ENCODE results near the gene CPAMD8. TPM values are rescaled to one million over a fixed set of nuclear protein-coding genes. Genes with fewer than 3 reads are reported as not detected.
A peak's percentile ranks its signal among the peaks of the same experiment; 100 is the strongest.

The CPAMD8 gene
- total and polyA plus RNA-seq, 2 of the 8 experiments (the other 6 are each of a cell fraction or from before 2014, with no cell fraction given), result 6.1 to 9.2 TPM

DNA sequence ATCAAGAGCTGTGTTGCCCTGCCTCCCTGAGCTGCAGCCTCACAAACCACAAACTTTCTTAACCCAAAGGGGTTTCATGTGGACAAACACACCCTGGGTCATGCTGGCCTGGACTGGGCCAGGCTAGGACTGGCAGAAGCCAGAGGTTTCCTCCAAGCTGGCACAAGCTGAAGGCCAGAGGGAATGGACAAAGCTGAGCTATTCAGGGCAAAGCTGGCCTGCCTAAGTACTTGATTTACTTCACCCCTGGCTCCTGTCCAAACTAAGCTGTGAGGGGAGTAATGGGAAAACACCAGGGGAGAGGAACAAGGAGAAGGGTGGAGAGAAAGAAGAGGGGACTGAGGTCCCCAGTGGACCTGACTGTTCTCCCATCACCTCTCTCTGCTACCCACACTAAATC, 6.2 kb downstream of the CPAMD8 start:
- DNase-seq (ENCODE audit: low read depth in 1 of 2, low spot score in 2 of 2), result no peak
- POLR2A ChIA-PET (ENCODE audit: partially characterized antibody), result interaction anchor here (0.6 kb wide), 1 partner anchor 274 kb away, joined by 3 read pairs; no protein-coding TSS in a partner anchor
- H3K27me3 ChIP-seq (replicated peaks in 1 of 4; ENCODE audit: control insufficient read depth in 3 of 4, extremely low read depth in 1 of 4, insufficient read depth in 3 of 4, low read length in 3 of 4), result peaks cover 0 to 1% (median under 1%) of the 10 kb centered on the region in 4 experiments; a peak in 2 of 7 replicates

More for the DNA sequence above, 6.2 kb downstream of the CPAMD8 start:
- H3K14ac ChIP-seq (ENCODE audit: insufficient read length), result no peak overlapping the region
- H3K79me1 ChIP-seq (ENCODE audit: low read depth, low read length), result no peaks in the 10 kb centered on the region
- peaks cover 0 to 3% of the 10 kb centered on the region in 2 experiments; a peak in 2 of 4 replicates for H3K79me2 ChIP-seq (ENCODE audit: control insufficient read depth in 1 of 2, insufficient read depth in 2 of 2, low read length in 2 of 2)
- H2BK5ac ChIP-seq (ENCODE audit: low read depth, low read length), result no peak overlapping the region
- no peak overlapping the region for H2BK120ac ChIP-seq (replicated peaks; ENCODE audit: low read depth, low read length)
- H3K4me3 ChIP-seq (ENCODE audit: extremely low read depth in 1 of 4, insufficient read depth in 2 of 4, low read depth in 3 of 4, low read length in 4 of 4), result no peak overlapping the region
- H2AK5ac ChIP-seq (ENCODE audit: low read depth, low read length), result no peak overlapping the region
- H3K4me2 ChIP-seq (ENCODE audit: insufficient read depth in 1 of 2, low read depth in 2 of 2, low read length in 2 of 2), result no peak overlapping the region
- H3K4ac ChIP-seq (replicated peaks; ENCODE audit: insufficient read length, low read depth, low read length), result no peak overlapping the region
- H4K8ac ChIP-seq (ENCODE audit: extremely low read depth, insufficient read depth, low read length), result no peak overlapping the region
- no peak overlapping the region for H2BK20ac ChIP-seq (ENCODE audit: low read length)
- H2AFZ ChIP-seq (ENCODE audit: low read length), result no peak overlapping the region
- no peak overlapping the region for H4K5ac ChIP-seq (ENCODE audit: insufficient read length, low read depth, low read length)
- no peak for FAIRE-seq
- no peak overlapping the region for H2BK15ac ChIP-seq (ENCODE audit: low read length)
- H2BK12ac ChIP-seq (ENCODE audit: low read depth, low read length), result no peak overlapping the region
- H4K91ac ChIP-seq (replicated peaks; ENCODE audit: insufficient read length, low read length), result no peak overlapping the region
- H3K36me3 ChIP-seq (ENCODE audit: control insufficient read depth in 2 of 4, insufficient read depth in 4 of 4, low read length in 3 of 4), result no peaks in the 10 kb centered on the region
- no peaks in the 10 kb centered on the region for H3K23me2 ChIP-seq (ENCODE audit: low read depth, low read length)
- no peak overlapping the region for H3K23ac ChIP-seq (ENCODE audit: insufficient read length)
- no peak overlapping the region for H3K56ac ChIP-seq (replicated peaks; ENCODE audit: insufficient read length, low read depth, low read length)
- peaks cover 8 to 10% of the 10 kb centered on the region in 2 experiments for H3K9me3 ChIP-seq (ENCODE audit: insufficient read depth in 2 of 2, low read depth in 1 of 2, low read length in 1 of 2)
- CTCF ChIA-PET (ENCODE audit: partially characterized antibody), result interaction anchor here (0.6 kb wide), 2 partner anchors 9 to 64 kb away, joined by 3 read pairs; no protein-coding TSS in a partner anchor
- H3K9ac ChIP-seq (replicated peaks in 1 of 4; ENCODE audit: extremely low read depth in 1 of 4, low read depth in 3 of 4, low read length in 3 of 4), result no peak overlapping the region
- no peak overlapping the region for H3K18ac ChIP-seq (ENCODE audit: extremely low read depth, low read length)
- 0 out of 2 replicates have a peak overlapping the region, but pooled peaks have one; percentile 12 for H3K27ac ChIP-seq (ENCODE audit: low read depth, low read length)
- TF ChIP-seq, protein P1, sequence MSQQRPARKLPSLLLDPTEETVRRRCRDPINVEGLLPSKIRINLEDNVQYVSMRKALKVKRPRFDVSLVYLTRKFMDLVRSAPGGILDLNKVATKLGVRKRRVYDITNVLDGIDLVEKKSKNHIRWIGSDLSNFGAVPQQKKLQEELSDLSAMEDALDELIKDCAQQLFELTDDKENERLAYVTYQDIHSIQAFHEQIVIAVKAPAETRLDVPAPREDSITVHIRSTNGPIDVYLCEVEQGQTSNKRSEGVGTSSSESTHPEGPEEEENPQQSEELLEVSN (IDR thresholded peaks at IDR 0.05), result no peak
- no peaks in the 10 kb centered on the region for H4K20me1 ChIP-seq (replicated peaks in 1 of 2; ENCODE audit: control insufficient read depth in 1 of 2, insufficient read depth in 2 of 2, low read length in 2 of 2)
- H3K4me1 ChIP-seq (replicated peaks in 1 of 4; ENCODE audit: control insufficient read depth in 3 of 4, insufficient read depth in 4 of 4, low read length in 3 of 4), result peaks cover 0 to 1% (median 0%) of the 10 kb centered on the region in 4 experiments; a peak in 3 of 7 replicates

Measured in H1 (cell line).